Sigmoid colon (tissue), 7 donors: Measurements from ENCODE around the gene KRT39. TPM values are rescaled to one million over a fixed set of nuclear protein-coding genes. Genes with fewer than 3 reads are reported as not detected.

Experiments
- DNase-seq: peaks from one replicate; pipeline ENCODE4 v3.0.0-alpha.2; 2019
- H3K27ac ChIP-seq, 4 donors: fragments of 200-600 bp; sonication (generic); one replicate each; pipeline ENCODE4 v1.5.1; 2016 to 2019; ENCODE audit warnings: mild to moderate bottlenecking in 1 of 4
- H3K27me3 ChIP-seq, 3 donors: fragments of 200-600 bp; sonication (generic); one replicate each; pipeline ENCODE4 v1.5.1; 2019; ENCODE audit warnings: mild to moderate bottlenecking in 1 of 3
- H3K36me3 ChIP-seq, 4 donors: fragments of 200-600 bp; sonication (generic); one replicate each; pipeline ENCODE4 v1.5.1; 2016 to 2019
- H3K4me1 ChIP-seq, 4 donors: fragments of 200-600 bp; sonication (generic); one replicate each; pipeline ENCODE4 v1.5.1; 2017 to 2019
- H3K4me3 ChIP-seq, 4 donors: fragments of 200-600 bp; sonication (generic); one replicate each; pipeline ENCODE4 v1.5.1; 2017 to 2019; ENCODE audit warnings: mild to moderate bottlenecking in 2 of 4, moderate library complexity in 1 of 4
- H3K9me3 ChIP-seq, 4 donors: fragments of 200-600 bp in 3 of 4; sonication (generic) in 3 of 4; one replicate each; pipeline versions ENCODE4 v1.5.1 to v1.6.1; 2013 to 2019
- CTCF ChIP-seq, 4 experiments: fragments of 450-650 bp in 3 of 4; fragments of 200-600 bp in 1 of 4; IDR thresholded peaks; one replicate each; pipeline ENCODE4 v1.5.1; 2016 to 2019; ENCODE audit warnings: antibody characterized with exemption in 4 of 4, mild to moderate bottlenecking in 3 of 4, moderate library complexity in 2 of 4
- EP300 ChIP-seq, 4 donors: sonication (generic); formaldehyde crosslinking; IDR thresholded peaks; one replicate each; pipeline ENCODE4 v1.6.1; 2017; ENCODE audit warnings: antibody characterized with exemption in 4 of 4
- POLR2A ChIP-seq, 2 donors: fragments of 450-650 bp; IDR thresholded peaks; one replicate each; pipeline ENCODE4 v1.6.1; 2016; ENCODE audit warnings: antibody characterized with exemption in 2 of 2, mild to moderate bottlenecking in 2 of 2, moderate library complexity in 2 of 2
- POLR2AphosphoS5 ChIP-seq, 4 donors: sonication (generic); formaldehyde crosslinking; IDR thresholded peaks; one replicate each; pipeline ENCODE4 v1.6.1; 2017; ENCODE audit warnings: antibody characterized with exemption in 4 of 4
- WGBS, 2 donors: extraction: QIAGEN DNeasy Blood & Tissue Kit; methylation state at CpG; one replicate each; pipeline ENCODE4 v1.1.7; 2013; 5-methylcytosine and 5-hydroxymethylcytosine counted together
- intact Hi-C: fragments of 100-400 bp; cut with DNase I; formaldehyde crosslinking; loops from one replicate; pipeline ENCODE4 v1.15.1; 2023
- polyA plus RNA-seq, 3 donors: library from polyadenylated mRNA; stranded (reverse); fragments of 200-250 nt; gene quantifications; one replicate each; pipeline ENCODE4 v1.2.3, GENCODE V29; 2013
- total RNA-seq, 4 donors: library from RNA; depleted of rRNA; stranded (reverse); fragments of >200 nt; gene quantifications; one replicate each; pipeline ENCODE4 v1.1.0, GENCODE V29; 2016
- donor health status: healthy with polysubstance abuse.
- donor health status: Bipolar disorder and iron deficiency.
- donor health status: healthy.

Gene KRT39
- total and polyA plus RNA-seq, 7 donors, result 0.07 TPM; not detected in 6

- intact Hi-C loops, result no loop called here
Observed at GRCh38 chr17:40952154-40952553, 14.6 kb downstream of the KRT39 start.

GRCh38 chr17:40951011-40951622 lies 15.6 kb downstream of the KRT39 start:
- intact Hi-C loops, result no loop called here
- DNase-seq, result no peak
- H3K4me3 ChIP-seq, result no peak overlapping the region
- 96 to 97% methylated on average over 2 of the region's 2 CpGs for WGBS, 2 donors
- peaks cover 0 to 21% (median 6%) of the 10 kb centered on the region in 3 donors for H3K27me3 ChIP-seq
- H3K4me1 ChIP-seq, result no peaks in the 10 kb centered on the region
- no peaks in the 10 kb centered on the region for H3K36me3 ChIP-seq
- TF ChIP-seq EP300 (IDR thresholded peaks at IDR 0.05) (no peak), CTCF (IDR thresholded peaks at IDR 0.05) (no peak), POLR2A (IDR thresholded peaks at IDR 0.05) (no peak)
- no peaks in the 10 kb centered on the region for H3K9me3 ChIP-seq
- H3K27ac ChIP-seq, result no peak overlapping the region

More at GRCh38 chr17:40952154-40952553, 14.6 kb downstream of the KRT39 start:
- Histone ChIP-seq H3K27me3 (peaks cover 0 to 21% (median 6%) of the 10 kb centered on the region in 3 donors), H3K36me3 (no peaks in the 10 kb centered on the region), H3K4me3 (no peak overlapping the region), H3K9me3 (no peaks in the 10 kb centered on the region), H3K27ac (no peak overlapping the region), H3K4me1 (no peaks in the 10 kb centered on the region)
- 91 to 97% methylated on average over 2 of the region's 2 CpGs for WGBS, 2 donors
- TF ChIP-seq CTCF (IDR thresholded peaks at IDR 0.05) (no peak), POLR2A (IDR thresholded peaks at IDR 0.05) (no peak), POLR2AphosphoS5 (IDR thresholded peaks at IDR 0.05) (no peak), EP300 (IDR thresholded peaks at IDR 0.05) (no peak)
- no peak for DNase-seq

- Histone ChIP-seq H3K4me1 (no peaks in the 10 kb centered on the region), H3K36me3 (no peaks in the 10 kb centered on the region), H3K27ac (no peak overlapping the region), H3K27me3 (peaks cover 0 to 21% (median 6%) of the 10 kb centered on the region in 3 donors), H3K4me3 (no peak overlapping the region), H3K9me3 (no peaks in the 10 kb centered on the region)
- no peak for DNase-seq
- TF ChIP-seq POLR2A (IDR thresholded peaks at IDR 0.05) (no peak), POLR2AphosphoS5 (IDR thresholded peaks at IDR 0.05) (no peak), CTCF (IDR thresholded peaks at IDR 0.05) (no peak), EP300 (IDR thresholded peaks at IDR 0.05) (no peak)
- 67 to 83% methylated on average over 7 of the region's 7 CpGs for WGBS, 2 donors
- intact Hi-C loops, result no loop called here
Observed at GRCh38 chr17:40950176-40950575, 16.6 kb downstream of the KRT39 start.

GRCh38 chr17:40949418-40949817 lies 17.3 kb downstream of the KRT39 start:
- Histone ChIP-seq H3K9me3 (no peaks in the 10 kb centered on the region), H3K4me1 (no peaks in the 10 kb centered on the region), H3K27ac (no peak overlapping the region), H3K36me3 (no peaks in the 10 kb centered on the region), H3K27me3 (peaks cover 0 to 21% (median 6%) of the 10 kb centered on the region in 3 donors), H3K4me3 (no peak overlapping the region)
- TF ChIP-seq EP300 (IDR thresholded peaks at IDR 0.05) (no peak), POLR2AphosphoS5 (IDR thresholded peaks at IDR 0.05) (no peak), CTCF (IDR thresholded peaks at IDR 0.05) (no peak), POLR2A (IDR thresholded peaks at IDR 0.05) (no peak)
- 10 to 31% methylated on average over 10 of the region's 10 CpGs for WGBS, 2 donors
- DNase-seq, result no peak
- intact Hi-C loops, result no loop called here

- Histone ChIP-seq H3K4me3 (no peak overlapping the region), H3K9me3 (no peaks in the 10 kb centered on the region), H3K4me1 (no peaks in the 10 kb centered on the region), H3K27ac (no peak overlapping the region), H3K36me3 (no peaks in the 10 kb centered on the region), H3K27me3 (peaks cover 0 to 21% (median 6%) of the 10 kb centered on the region in 3 donors)
- no peak for TF ChIP-seq POLR2A (IDR thresholded peaks at IDR 0.05)
- no peak for TF ChIP-seq EP300 (IDR thresholded peaks at IDR 0.05)
- no peak for TF ChIP-seq CTCF (IDR thresholded peaks at IDR 0.05)
- TF ChIP-seq POLR2AphosphoS5 (IDR thresholded peaks at IDR 0.05), result no peak
- DNase-seq, result no peak
- intact Hi-C loops, result no loop called here
- 74 to 84% methylated on average over 2 of the region's 2 CpGs for WGBS, 2 donors
Observed at GRCh38 chr17:40947929-40948328, 18.8 kb downstream of the KRT39 start.
